Stimulated activated CD8-positive, alpha-beta memory T cell treated with anti-CD3 and anti-CD28 coated beads, Interleukin-7, amount 100 ng/mL, for 48 hours (primary cell): Measurements from ENCODE around the gene FAM47E.
"Not testable (repeated sequence)": the region's sequence is repeated elsewhere in the genome, so short reads cannot be mapped to it uniquely, and the experiment has no call there.

Source experiments
- DNase-seq, 2 donors: peaks; one replicate each; pipeline ENCODE4 v3.0.0-alpha.2; 2020; ENCODE audit warnings: low read depth in 1 of 2; ENCODE audit errors: extremely low read depth in 1 of 2

Gene FAM47E

GRCh38 chr4:76224171-76224570 is 27.4 kb upstream of the FAM47E start:
- DNase-seq = no peak

GRCh38 chr4:76226418-76226817 is 25.1 kb upstream of the FAM47E start:
- no peak for DNase-seq

- DNase-seq = no peak
Measured at GRCh38 chr4:76232681-76233080, 18.8 kb upstream of the FAM47E start.

GRCh38 chr4:76233083-76233482 is 18.4 kb upstream of the FAM47E start:
- no peak for DNase-seq

GRCh38 chr4:76233529-76233928 is 18.0 kb upstream of the FAM47E start:
- DNase-seq = no peak

- DNase-seq = no peak
Measured at GRCh38 chr4:76233967-76234678, 17.4 kb upstream of the FAM47E start.

GRCh38 chr4:76234679-76235044 is 16.9 kb upstream of the FAM47E start:
- no peak for DNase-seq

- DNase-seq = no peak
Measured at GRCh38 chr4:76235407-76235806, 16.1 kb upstream of the FAM47E start.

- DNase-seq = no peak
Measured at GRCh38 chr4:76235915-76236314, 15.6 kb upstream of the FAM47E start.

GRCh38 chr4:76238236-76238635 is 13.3 kb upstream of the FAM47E start:
- no peak for DNase-seq

GRCh38 chr4:76238701-76239100 is 12.8 kb upstream of the FAM47E start:
- DNase-seq = no peak

- no peak for DNase-seq
Measured at GRCh38 chr4:76240236-76240635, 11.3 kb upstream of the FAM47E start.

GRCh38 chr4:76243877-76244276 is 7.6 kb upstream of the FAM47E start:
- not testable (repeated sequence) for DNase-seq

GRCh38 chr4:76246025-76246424 is 5.5 kb upstream of the FAM47E start:
- no peak for DNase-seq

- no peak for DNase-seq
Measured at GRCh38 chr4:76246852-76247251, 4.7 kb upstream of the FAM47E start.

- DNase-seq = no peak
Measured at GRCh38 chr4:76250962-76251361, 559 bp upstream of the FAM47E start.

- DNase-seq = no peak
Measured at GRCh38 chr4:76252271-76252653, 741 bp downstream of the FAM47E start.

GRCh38 chr4:76253511-76253910 is 2.0 kb downstream of the FAM47E start:
- no peak for DNase-seq

- no peak for DNase-seq
Measured at GRCh38 chr4:76256032-76256431, 4.5 kb downstream of the FAM47E start.

- DNase-seq = no peak
Measured at GRCh38 chr4:76256968-76257367, 5.4 kb downstream of the FAM47E start.

GRCh38 chr4:76257824-76258223 is 6.3 kb downstream of the FAM47E start:
- no peak for DNase-seq

- no peak for DNase-seq
Measured at GRCh38 chr4:76260571-76260970, 9.1 kb downstream of the FAM47E start.

- DNase-seq = no peak
Measured at GRCh38 chr4:76265631-76266218, 14.2 kb downstream of the FAM47E start.
